Cerebellar nuclear complex (tissue), 1 donor: ENCODE measurements around the gene SRPX.

Source experiments
- DNase-seq, 2 experiments: peaks; one replicate each; lab custom pipeline; 2025; lab: John Stamatoyannopoulos, UW

The SRPX gene

DNA sequence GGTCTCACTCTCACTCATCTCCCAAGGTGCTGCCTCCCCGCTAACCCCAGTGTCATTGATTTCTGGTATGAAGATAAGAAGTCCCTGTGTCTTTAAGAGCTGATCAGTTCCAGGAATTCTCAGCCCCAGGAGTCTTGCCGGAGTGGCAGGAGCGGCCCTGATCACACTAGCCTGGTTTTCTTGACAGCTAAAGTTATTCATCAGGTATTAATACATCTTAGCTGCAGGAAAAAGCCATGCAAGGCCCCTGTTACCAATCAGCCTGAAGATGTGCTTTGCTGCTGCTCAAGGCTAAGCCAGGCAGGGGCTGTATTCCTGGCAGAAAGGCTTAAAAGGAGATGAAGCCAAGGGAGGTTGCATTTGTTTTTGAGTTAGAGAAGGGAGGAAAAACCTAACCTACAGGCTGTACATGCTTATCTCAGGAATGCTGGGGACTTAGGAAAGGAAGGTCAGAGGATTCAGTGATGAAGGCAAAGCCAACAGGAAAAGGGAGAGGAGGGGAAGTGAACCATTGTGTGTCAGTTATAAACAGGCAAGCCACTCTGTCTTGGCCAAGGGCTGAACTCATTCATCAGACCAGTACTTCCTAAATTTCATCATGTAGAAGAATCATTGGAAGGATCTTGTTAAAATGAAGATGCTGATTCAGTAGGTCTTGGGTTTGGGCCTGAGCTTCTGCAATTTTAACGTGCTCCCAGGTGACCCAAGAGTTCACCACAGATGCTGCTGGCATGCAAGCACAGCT lies 8.6 kb downstream of the SRPX start:
- no peak for DNase-seq

DNA sequence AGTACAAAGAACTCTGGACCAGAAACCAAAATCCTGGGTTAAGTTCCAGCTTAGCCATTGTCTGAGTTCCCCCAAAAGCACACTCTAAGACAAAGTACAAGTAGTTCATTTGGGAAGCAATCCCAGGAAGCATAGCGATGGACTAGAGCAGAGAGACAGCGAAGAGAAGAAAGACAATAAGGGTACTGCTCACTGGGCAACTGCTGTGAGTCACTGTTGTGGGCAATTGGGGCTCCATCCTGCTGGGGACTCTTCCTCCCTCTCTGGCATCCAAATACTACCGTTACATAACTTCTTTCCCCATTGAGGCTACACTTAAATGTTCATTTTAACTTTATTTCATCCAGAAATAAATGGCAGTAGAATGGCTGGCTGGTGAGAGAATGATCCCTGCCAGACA lies 14.1 kb downstream of the SRPX start:
- no peak for DNase-seq

DNA sequence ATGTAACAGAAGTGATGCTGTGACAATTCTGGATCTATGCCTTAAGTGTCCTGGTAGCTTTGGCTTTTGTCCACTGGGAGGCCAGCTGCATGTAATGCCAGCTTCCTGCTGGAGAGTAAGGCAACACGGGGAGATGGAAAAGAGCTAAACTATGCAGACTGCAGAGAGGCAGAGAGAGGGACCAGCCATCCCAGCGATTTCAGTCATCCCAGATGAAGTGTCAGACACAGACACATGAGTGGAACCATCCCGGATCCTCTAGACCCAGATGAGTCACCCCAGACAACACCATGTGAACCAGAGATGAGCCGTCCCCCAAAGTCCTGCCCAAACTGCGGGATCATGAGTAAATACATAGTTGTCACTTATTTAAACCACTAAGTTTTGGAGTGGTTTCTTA lies 14.6 kb downstream of the SRPX start:
- no peak for DNase-seq

GRCh38 chrX:38205039-38205438 lies 15.6 kb downstream of the SRPX start:
- no peak for DNase-seq

- no peak for DNase-seq
These were observed 28.5 kb downstream of the SRPX start for GRCh38 chrX:38192007-38192810.

DNA sequence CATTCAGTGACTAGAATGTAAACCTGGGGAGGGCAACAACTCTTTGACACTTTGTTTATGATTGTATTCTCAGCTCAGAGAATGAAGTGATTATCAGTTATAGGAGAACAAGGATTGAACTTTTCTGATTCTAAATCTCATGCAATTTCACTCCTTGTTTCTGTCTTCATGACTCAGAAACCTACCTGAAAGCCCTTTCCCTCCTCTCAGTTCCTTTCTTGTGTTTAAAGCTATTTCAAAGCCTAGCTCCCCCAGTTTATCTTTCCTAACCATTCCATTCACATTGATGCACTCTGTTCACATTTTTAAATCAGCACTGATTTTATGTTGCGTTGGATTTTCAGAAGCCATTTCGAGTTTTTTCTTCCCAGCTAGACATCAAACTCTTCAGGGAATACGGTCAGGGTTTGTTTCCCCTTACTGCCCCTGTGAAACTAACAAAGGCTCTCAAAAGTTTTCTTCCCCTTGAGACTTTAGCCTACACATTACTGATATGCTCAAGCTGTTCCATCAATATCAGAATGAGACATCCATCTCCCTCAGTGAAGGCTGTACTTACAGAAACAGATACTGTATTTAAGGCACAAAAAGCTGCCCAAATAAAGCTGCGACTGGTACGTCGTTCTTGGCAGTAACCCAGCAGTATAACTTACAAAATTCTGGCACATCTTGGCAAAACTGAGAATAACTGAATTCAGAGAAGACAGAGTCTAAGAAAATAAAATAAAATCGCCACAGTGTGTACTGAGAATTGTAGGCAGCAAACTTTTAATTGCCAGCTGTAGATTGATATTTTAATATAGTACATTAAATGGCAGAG lies 31.0 kb downstream of the SRPX start:
- no peak for DNase-seq

GRCh38 chrX:38183596-38183995 lies 37.1 kb downstream of the SRPX start:
- no peak for DNase-seq

- no peak for DNase-seq
These were observed 39.3 kb downstream of the SRPX start for GRCh38 chrX:38181357-38181756.

GRCh38 chrX:38178396-38178795 lies 42.3 kb downstream of the SRPX start:
- no peak for DNase-seq

DNA sequence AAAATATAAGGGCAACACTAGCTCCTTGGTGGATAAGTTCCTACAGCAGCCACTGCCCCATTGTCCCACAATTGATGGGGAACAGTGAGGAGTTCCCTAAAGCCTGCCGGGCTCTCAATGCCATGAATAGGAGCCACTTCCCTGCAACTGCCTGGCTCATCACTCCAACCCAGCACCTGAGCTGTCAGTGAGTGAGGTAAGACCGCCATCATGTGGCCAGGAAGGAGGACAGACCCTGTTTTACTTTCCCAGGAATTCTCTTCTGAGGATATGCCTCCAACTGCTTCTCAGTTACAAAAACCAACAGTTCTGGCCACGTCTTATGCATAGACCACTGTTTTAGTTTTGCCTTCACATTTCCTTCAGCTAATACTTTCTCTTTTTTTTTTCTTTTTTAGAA lies 45.5 kb downstream of the SRPX start:
- no peak for DNase-seq

- no peak for DNase-seq
These were observed 48.1 kb downstream of the SRPX start for GRCh38 chrX:38172596-38172995.

- DNase-seq: no peak
These were observed 50.1 kb downstream of the SRPX start for GRCh38 chrX:38170556-38170955.

DNA sequence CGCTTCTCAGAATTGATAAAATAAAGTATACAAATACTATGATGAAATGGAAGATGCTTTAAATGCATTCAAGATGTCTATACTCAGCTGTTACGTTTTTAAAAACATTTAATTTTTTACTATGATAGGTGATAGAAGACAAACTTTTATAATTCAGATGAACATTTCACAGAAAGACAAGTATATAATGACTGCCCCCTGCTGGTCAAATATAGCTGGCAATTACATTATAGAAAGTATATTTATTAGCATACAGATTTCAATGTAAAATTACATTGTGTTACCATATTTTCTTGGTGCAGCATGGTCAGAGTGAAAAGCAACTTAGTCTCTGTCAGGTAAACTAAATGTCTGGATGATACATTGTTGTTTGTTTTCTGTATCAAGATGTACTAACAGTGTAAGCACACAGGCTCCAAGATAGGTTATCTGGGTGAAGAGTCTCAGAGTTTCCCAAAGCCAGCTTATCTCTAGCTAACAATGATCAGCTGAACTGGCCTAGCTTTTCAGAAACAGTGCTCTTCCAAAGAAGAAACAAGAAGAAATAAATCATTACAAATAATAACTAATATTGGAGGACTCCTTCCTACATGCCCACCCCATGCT lies 54.1 kb downstream of the SRPX start:
- DNase-seq: no peak

DNA sequence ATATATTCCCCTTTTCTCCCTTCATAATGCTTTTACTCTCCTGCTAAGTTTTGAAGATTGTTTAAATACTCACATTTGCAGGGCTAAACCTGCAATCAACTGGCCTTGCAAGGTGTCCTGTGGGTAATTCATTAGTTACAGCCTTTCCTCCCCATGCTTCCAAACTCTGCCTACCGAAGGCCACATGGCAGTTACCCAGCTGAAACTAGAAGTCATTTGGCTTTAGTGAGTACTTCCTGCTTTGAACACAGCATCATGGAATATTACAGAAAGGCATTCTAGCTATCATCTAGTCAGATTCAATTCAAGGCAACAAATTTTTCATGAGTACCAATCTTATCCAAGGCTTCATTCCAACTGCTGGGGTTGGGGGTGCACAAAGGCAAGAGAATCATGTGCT lies 55.6 kb downstream of the SRPX start:
- no peak for DNase-seq

DNA sequence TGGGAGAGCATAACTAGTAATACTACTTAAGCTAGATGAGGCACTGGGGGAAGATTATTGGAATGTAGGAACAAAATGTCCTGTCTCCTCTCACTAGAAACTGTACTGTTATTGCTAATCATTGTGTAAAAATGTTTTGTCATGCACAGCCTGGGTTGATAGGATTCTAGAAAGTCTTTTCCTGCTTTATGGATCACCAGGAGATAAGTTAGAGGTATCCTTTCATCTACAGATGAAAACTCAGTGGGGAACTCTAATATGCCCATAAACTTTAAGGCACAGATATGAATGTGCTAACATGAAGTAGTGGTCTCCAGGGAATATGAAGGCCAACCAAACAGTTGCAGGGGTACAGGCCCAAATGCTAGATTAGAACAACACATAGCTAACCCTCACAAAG lies 57.5 kb downstream of the SRPX start:
- DNase-seq: no peak

DNA sequence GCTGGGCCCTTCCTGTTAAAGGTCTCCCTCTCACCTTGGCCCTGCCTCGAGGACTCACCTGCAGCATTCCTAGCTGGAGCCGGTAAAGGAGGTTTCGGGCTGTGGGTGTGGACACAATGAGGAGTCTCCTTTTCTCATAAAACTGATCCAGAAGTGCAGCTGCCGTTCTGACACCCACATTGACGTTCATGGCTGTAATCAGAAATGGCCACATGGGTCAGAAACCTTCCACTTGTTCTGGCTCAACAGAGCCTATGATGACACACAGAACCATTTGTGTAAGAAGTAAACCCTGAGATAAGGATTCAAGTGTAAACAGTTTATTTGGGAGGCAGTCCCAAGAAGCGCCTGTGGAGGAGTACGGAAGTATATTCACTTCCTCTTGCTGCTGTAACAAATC lies 63.8 kb downstream of the SRPX start:
- no peak for DNase-seq

- no peak for DNase-seq
These were observed 65.9 kb downstream of the SRPX start for GRCh38 chrX:38154818-38155217.

- no peak for DNase-seq
These were observed 66.3 kb downstream of the SRPX start for GRCh38 chrX:38154340-38154739.

DNA sequence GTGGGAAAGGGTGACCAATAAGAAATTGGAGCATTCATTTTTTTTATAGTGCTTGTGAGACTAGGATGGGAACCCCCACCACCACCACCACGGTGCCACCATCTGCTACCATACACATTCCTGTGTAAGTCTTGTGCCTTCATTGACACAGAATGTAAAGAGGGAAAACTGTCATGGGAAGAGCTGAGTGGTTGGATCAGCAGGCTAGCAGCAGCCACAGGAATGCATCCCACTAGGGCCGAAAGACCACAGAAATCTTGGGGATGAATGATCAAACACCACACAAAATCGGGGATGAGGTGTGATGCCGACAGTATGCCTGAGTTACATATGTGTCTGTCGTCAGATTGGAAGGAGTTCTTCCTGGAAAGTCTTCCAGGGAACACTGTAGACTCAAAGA lies 69.2 kb downstream of the SRPX start:
- DNase-seq: no peak

- no peak for DNase-seq
These were observed 69.7 kb downstream of the SRPX start for GRCh38 chrX:38150993-38151392.

DNA sequence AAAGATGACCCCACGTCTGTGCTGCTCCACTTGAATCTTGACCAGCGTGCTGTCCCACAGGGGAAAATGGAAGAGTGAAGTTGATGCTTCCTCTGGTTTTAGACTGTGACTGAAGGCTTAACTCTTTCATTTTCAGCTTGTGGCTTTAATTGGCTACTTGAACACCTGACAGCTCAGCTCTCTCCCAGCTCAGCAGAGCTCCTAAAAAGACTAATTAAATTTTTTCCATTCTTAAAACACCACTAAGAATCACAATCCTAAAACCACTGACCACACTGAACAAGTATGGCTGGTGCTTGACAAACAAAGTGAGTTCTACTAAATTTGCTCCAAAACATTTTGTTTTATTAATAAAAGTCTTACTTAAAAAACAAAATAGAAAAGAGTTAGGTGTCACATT lies 71.7 kb downstream of the SRPX start:
- no peak for DNase-seq

DNA sequence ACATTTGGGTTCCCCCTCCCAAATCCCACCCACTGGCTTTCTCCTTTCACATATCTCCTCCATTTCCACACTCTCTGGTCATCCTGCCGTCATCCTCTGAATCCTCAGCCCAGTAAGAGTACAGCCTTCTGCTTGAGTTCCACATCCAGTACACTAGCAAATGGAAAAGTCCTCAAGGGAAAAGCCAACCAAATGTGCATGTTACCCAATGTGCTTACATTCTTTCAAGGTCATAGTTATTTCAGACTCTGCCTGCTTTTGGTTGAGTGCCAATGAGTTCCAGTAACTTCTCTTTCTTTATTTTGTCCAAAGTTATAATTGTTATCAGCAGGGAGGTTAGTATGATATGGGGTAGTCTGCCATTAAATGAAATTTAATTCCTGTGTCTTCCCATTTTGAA lies 78.1 kb downstream of the SRPX start:
- DNase-seq: no peak
